22Rv1 (cell line): ENCODE results near the gene SLC6A13.

ENCODE experiments used
- ZFX ChIP-seq: fragments of 450-650 bp; IDR thresholded peaks from 2 replicates; pipeline ENCODE4 v1.6.1; 2017; ENCODE audit warnings: antibody characterized with exemption, borderline replicate concordance
- TF ChIP-seq, protein P1 (sequence below): fragments of 450-650 bp; IDR thresholded peaks from 2 replicates; pipeline ENCODE4 v1.5.1; 2017; ENCODE audit warnings: mild to moderate bottlenecking

DNA sequence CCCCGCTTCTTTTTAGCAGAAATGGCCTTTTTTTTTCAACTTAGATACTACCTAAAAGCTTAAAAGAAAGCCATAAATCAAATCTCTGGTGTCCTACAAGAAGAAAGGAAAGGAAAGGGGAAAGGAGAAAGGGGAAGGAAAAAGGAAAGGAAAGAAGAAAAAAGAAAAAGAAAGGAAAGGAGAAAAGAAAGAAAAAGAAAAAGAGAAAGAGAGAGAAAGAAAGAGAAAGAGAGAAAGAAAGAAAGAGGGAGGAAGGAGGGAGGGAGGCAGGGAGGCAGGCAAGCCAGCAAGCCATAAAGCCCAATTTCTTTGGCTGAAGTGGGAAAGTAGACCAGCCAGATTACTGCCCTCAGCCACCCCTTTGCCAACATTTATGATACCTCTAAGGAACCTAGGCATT is 32.5 kb upstream of the SLC6A13 start:
- TF ChIP-seq, protein P1, sequence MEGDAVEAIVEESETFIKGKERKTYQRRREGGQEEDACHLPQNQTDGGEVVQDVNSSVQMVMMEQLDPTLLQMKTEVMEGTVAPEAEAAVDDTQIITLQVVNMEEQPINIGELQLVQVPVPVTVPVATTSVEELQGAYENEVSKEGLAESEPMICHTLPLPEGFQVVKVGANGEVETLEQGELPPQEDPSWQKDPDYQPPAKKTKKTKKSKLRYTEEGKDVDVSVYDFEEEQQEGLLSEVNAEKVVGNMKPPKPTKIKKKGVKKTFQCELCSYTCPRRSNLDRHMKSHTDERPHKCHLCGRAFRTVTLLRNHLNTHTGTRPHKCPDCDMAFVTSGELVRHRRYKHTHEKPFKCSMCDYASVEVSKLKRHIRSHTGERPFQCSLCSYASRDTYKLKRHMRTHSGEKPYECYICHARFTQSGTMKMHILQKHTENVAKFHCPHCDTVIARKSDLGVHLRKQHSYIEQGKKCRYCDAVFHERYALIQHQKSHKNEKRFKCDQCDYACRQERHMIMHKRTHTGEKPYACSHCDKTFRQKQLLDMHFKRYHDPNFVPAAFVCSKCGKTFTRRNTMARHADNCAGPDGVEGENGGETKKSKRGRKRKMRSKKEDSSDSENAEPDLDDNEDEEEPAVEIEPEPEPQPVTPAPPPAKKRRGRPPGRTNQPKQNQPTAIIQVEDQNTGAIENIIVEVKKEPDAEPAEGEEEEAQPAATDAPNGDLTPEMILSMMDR: no peak
- TF ChIP-seq ZFX: no peak
